NCI-H524 (cell line): ENCODE data around the gene PXMP4.

Experiments
- DNase-seq, 2 experiments: peaks; one replicate each; lab custom pipeline; 2025; lab: John Stamatoyannopoulos, UW

Gene PXMP4

DNA sequence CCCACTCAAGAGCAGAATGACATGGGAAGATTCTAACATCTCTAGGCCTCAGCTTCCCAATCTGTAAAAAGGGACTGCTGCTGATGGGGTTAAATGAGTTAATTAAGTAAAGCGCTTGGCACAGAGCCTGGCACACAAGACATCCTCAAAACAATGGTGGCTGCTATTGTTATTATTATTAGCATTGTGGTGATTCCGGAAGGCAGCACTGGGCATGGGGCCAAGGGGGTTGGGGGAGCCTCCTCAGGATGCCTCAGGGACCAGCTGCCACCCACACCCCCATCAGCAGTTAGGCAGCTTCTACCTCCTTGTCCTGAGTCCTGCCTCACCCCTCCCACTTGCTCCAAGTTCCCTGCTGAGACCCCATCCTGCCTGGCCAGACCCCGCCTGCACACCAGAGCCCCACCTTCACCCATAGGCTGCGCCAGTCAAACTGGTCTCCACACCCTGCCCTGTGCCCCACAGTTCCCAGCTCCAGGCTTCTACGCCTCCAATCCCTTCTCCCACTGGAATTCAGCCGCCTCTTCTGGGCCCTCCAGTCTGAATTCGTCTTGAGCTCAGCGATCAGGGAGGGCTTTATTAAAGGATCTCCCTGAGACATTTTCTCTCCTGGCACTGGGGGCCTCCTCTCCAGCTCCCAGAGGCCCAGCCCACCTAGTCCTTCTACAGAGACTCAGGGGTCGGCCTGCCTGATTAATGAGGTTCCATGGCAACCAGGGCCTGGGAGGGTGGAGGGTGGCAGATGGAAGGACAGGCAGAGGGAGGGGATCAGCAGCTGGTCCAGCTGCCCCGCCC, 35.4 kb downstream of the PXMP4 start:
- peak; percentile 92 to 98 for DNase-seq

GRCh38 chr20:33681728-33682353, 38.3 kb downstream of the PXMP4 start:
- DNase-seq: no peak

DNA sequence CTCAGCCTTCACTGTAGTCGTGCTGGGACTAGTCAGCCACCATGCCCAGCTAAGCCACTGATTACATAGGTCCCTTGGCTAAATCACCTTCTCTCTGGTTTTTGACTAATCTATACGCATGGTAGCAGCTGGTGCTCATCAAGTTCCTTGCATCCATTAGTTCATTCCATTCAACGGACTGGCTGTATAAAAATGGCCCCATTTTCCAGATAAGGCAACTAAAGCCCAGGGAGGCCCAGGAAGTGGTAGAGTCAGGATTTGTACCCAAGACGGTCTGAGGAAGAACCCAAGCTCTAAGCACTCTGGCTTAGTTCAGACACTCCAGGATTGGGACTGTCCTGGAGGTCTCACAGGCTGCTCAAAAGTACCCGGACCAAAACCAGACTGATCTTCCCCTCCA, 38.8 kb downstream of the PXMP4 start:
- DNase-seq: no peak

DNA sequence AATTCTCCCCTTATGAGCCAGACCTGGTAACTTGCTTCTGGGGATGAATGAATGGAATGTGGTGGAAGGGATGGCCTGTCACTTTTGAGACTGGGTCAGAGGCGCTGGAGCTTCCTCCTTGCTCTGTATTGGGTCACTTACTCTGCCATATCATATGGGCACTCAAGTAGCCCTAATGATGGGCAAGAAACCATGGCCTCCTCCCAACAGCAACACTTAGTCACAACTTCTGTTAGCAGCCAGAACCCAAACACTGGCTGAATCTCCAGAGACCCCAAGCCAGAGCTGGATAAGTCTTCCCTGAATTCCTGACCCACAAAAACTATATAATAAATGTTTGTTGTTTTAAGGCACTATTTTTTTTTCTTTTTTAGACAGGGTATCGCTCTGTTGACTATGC, 39.4 kb downstream of the PXMP4 start:
- DNase-seq: no peak

- DNase-seq: no peak
Observed at GRCh38 chr20:33679758-33680485, 40.2 kb downstream of the PXMP4 start.

DNA sequence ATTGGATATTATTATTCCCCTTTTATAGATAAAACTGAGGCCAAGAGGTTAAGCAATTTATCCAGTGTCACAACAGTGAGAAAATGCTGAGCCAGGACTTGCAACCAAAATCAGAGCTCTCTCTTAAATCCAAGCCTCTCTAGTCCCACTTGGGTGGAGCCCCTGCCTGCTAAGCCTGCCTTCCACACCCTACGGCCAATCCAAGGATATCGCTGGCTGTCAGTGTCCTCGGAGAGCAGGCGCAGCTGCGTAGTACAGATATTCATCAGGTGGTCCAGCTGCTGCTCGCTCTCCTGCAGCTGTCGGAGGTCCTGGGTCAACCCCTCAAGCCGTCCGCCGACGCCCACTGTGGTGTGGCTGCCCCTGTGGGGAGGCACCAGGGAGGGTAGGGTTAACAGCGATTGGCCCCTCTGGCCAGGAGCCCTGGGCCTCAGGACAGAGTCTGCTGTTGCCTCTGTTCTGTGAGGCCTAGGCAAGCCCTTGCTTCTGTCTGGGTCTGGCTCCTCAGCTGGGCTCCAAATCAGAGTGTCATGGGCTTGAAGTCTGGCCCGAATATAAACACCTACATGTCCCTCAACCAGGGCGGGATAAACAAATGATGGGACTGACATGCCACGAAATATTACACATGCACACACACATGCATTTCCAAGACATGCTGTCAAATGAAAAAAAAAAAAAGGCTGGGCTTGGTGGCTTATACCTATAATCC, 42.0 kb downstream of the PXMP4 start:
- DNase-seq: no peak

DNA sequence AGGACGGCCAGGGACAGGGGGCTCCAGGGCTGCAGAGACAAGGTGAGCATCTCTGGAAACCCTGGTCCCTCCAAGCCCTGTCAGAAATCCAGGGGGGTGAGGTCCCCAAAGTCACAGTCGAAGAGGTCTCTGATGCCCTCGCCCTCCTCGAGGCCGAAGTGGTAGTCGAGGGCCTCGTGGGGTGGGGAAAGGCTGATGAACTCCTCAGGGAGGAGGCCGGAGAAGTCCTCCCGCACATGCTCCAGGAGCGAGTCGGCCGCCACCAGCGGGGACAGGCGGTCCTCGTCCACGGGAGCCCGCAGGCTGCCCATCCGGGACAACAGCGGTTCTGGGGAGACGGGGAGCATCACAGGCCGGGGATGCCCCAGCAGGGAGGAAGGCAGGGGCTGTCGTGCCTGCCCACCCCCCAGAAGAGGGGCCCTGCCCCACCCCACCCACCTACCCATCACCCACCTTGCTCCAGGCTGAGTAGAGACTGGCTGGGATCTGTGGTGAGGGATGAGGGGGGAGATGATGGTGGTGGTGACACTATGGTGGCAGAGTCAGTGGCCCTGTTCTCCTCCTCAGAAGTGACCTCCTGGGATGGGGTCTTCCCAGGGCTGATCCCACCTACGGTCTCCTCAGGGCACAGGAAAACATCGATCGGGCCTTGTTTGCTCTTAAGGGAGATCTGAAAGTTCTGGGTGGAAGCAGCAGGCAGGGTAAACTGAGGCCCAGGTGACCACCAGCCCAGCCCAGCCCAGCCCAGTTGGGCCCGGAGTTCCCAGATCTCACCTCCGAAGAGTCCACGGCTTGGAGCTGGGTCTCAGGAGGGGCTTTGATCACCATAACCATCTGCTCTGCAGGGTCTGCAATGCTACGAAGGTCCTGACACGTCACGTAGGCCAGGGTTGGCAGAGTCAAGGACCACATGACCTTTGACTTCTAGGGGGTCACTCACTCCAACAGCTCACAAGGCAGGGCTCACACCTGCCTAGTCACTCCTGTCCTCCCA, 43.2 kb downstream of the PXMP4 start:
- DNase-seq: no peak

DNA sequence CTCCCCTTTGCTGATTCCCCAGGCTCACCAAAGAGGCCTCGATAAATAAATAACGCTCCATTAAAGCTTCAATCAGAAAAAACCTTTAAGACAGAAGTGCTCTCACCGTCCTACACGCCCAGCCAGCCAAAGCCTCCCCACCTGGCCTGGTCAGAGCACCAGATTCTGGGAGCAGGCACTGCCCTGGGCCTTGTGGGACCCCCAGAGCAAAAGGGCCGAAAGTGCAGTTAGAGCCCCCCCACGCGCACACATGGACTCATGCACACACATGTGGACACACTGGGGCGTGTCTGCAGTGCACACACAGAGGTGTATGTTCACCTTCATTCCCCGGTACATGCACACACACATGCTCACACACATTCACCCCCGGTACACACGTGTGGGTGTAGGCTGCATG, 44.0 kb downstream of the PXMP4 start:
- no peak for DNase-seq

GRCh38 chr20:33675136-33675959, 44.8 kb downstream of the PXMP4 start:
- DNase-seq: peak in 1 of 2 experiments; percentile 73

- DNase-seq: peak; percentile 87 to 90
Observed at GRCh38 chr20:33674294-33675135, 45.6 kb downstream of the PXMP4 start, which contains the start of gene NECAB3. TSS of gene NECAB3 (minus strand) at chr20:33674428. CDS start at chr20:33674352, 76 bp downstream.

- DNase-seq: no peak
Observed at GRCh38 chr20:33673410-33674293, 46.5 kb downstream of the PXMP4 start.

GRCh38 chr20:33673114-33673409, 47.0 kb downstream of the PXMP4 start:
- no peak for DNase-seq

DNA sequence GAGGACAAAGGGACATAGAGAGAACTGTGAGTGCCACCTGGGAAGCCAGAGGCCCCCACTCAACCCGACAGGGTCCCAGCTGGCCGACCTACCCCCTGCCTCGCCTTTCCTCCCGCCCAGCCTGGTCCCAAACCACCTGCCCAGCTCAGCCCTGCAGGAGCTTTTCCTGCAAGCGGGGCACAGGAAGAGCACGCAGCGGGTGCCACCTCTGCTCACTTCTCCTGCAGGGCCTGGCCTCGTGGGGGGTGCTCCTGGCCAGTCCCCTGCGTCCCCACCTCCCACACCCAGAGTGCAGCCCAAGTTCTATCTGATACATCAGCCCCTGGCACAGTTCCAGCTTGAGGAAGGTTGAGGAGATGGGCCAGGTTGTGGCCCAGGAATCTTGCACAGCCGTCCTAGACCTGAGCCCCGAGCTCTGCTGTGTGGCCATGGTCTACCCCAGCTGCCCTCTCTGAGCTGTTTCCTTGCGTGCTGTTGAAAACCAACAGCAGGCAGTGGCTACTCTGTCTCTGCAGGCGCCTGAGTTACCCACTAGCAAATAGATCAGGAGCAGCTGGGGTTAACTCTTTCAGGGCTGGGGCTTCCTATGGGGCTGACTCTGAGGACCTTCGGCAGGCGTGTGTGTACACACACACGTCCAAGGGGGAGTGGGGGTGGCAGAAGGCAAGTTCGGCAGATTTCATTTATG, 47.5 kb downstream of the PXMP4 start:
- peak; percentile 68 to 79 for DNase-seq

GRCh38 chr20:33671573-33672288, 48.4 kb downstream of the PXMP4 start:
- peak; percentile 41 to 49 for DNase-seq

GRCh38 chr20:33670715-33671499, 49.2 kb downstream of the PXMP4 start:
- no peak for DNase-seq
